ENCODE measurements around the gene MISP. TPM values are rescaled to one million over a fixed set of nuclear protein-coding genes. Genes with fewer than 3 reads are reported as not detected.

Gene MISP
- total and polyA plus RNA-seq, 10 of the 15 experiments (the other 5 are each of a cell fraction or from before 2014, with no cell fraction given): not detected

DNA sequence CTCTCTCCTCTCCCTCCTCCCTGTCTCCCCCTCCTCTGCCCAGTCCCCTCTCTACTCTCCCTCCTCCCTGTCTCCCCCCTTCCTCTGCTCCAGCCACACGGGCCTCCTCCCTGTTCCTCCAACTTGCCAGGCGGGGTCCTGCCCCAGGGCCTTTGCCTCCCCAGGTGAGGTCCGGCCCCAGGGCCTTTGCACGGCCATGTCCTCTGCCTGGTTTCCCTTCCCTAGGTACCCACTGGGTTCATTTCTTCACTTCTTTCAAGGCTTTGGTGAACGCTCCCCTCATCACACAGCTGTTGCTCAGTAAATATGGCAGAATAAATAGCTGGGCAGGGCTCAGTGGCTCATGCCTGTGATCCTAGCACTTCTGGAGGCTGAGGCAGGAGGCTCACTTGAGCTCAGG is 21.2 kb downstream of the MISP start:
- no peak overlapping the region for H3K9ac ChIP-seq (ENCODE audit: control insufficient read depth, insufficient read depth, low read length)
- ChIA-PET SMC1A (ENCODE audit: uncharacterized antibody, unreplicated experiment) (no interaction called here), CTCF (interaction anchor here (1.0 to 1.2 kb wide), 2 partner anchors 92 to 212 kb away, joined by 3 to 5 read pairs; partner anchors contain the start of gene WDR18), POLR2A (no interaction called here), RAD21 (ENCODE audit: unreplicated experiment) (no interaction called here)
- no peak overlapping the region for H3K27ac ChIP-seq (ENCODE audit: control insufficient read depth, insufficient read depth)
- no peak overlapping the region for H3K4me2 ChIP-seq (ENCODE audit: control insufficient read depth, insufficient read depth)
- in situ Hi-C loops (cut with MboI): loop anchor here (5.0 kb wide), 2 partner anchors 150 to 215 kb away; no protein-coding TSS in a partner anchor
- 28% methylated on average over 5 of the region's 5 CpGs for WGBS (ENCODE audit: insufficient coverage, insufficient replicate concordance, low lambda C conversion rate, missing lambda C conversion rate)
- TF ChIP-seq JUNB (IDR thresholded peaks at IDR 0.05) (no peak), IKZF2 (IDR thresholded peaks at IDR 0.05) (no peak), GABPA (IDR thresholded peaks at IDR 0.05; ENCODE audit: low read depth) (no peak), NR2F1 (conservative IDR thresholded peaks at IDR 0.05) (no peak), LARP7 (IDR thresholded peaks at IDR 0.05) (no peak), CHD4 (IDR thresholded peaks at IDR 0.05) (no peak), TARDBP (IDR thresholded peaks at IDR 0.05; ENCODE audit: borderline replicate concordance) (no peak), EED (IDR thresholded peaks at IDR 0.05; ENCODE audit: low read depth) (no peak), NBN (IDR thresholded peaks at IDR 0.05) (no peak), RELA (IDR thresholded peaks at IDR 0.05; ENCODE audit: borderline replicate concordance, partially characterized antibody) (no peak), ZNF622 (IDR thresholded peaks at IDR 0.05) (no peak)
- FAIRE-seq (no peak), DNase-seq (ENCODE audit: low read depth, low spot score) (no peak), ATAC-seq (no peak)
- H3K4me3 ChIP-seq: no peak overlapping the region
- intact Hi-C loops (cut with micrococcal nuclease; ENCODE audit: unreplicated experiment): no loop called here
- H4K20me1 ChIP-seq (ENCODE audit: control insufficient read depth, insufficient read depth): no peaks in the 10 kb centered on the region
- no peaks in the 10 kb centered on the region for H3K27me3 ChIP-seq (replicated peaks in 1 of 2; ENCODE audit: control insufficient read depth in 2 of 2, insufficient read depth in 2 of 2, low read length in 1 of 2)
- no peaks in the 10 kb centered on the region for H3K79me2 ChIP-seq (ENCODE audit: control insufficient read depth, insufficient read depth, low read length)
- no peaks in the 10 kb centered on the region for H3K9me3 ChIP-seq (replicated peaks; ENCODE audit: control insufficient read depth, insufficient read depth, low read length)
- no peaks in the 10 kb centered on the region for H3K36me3 ChIP-seq (ENCODE audit: control insufficient read depth in 2 of 2, insufficient read depth in 2 of 2, low read length in 1 of 2)
- no peaks in the 10 kb centered on the region for H3K4me1 ChIP-seq (ENCODE audit: control insufficient read depth, insufficient read depth, low read length)
- no TSS peak for BruUV-seq (replicated peaks)
- no peak overlapping the region for H2AFZ ChIP-seq (ENCODE audit: control insufficient read depth, low read depth, low read length)

All from GM12878 (cell line).